Hematopoietic multipotent progenitor cell treated with erythropoietin and hydrocortisone succinate and interleukin-3 and kit ligand, for 4 days (in vitro differentiated cells): Measurements from ENCODE around the gene TOMM40.
"Not testable (repeated sequence)": the region's sequence is repeated elsewhere in the genome, so short reads cannot be mapped to it uniquely, and the experiment has no call there.

Experiments used
- DNase-seq: peaks from one replicate; pipeline ENCODE4 v3.0.0-alpha.2; 2015

Gene TOMM40

GRCh38 chr19:44872661-44873060, 18.4 kb upstream of the TOMM40 start:
- DNase-seq = no peak

GRCh38 chr19:44874317-44874716, 16.7 kb upstream of the TOMM40 start:
- DNase-seq = no peak

- no peak for DNase-seq
Observed at GRCh38 chr19:44875666-44876451, 15.2 kb upstream of the TOMM40 start.

- peak; percentile 40 for DNase-seq
Observed at GRCh38 chr19:44876930-44877535, 14.0 kb upstream of the TOMM40 start.

GRCh38 chr19:44878120-44878865, 12.8 kb upstream of the TOMM40 start:
- DNase-seq = no peak

- DNase-seq = no peak
Observed at GRCh38 chr19:44879309-44880065, 11.6 kb upstream of the TOMM40 start.

GRCh38 chr19:44882063-44882462, 9.0 kb upstream of the TOMM40 start:
- no peak for DNase-seq

- DNase-seq = not testable (repeated sequence)
Observed at GRCh38 chr19:44882619-44883397, 8.2 kb upstream of the TOMM40 start.

GRCh38 chr19:44883922-44884321, 7.1 kb upstream of the TOMM40 start:
- DNase-seq = no peak

GRCh38 chr19:44884566-44884965, 6.5 kb upstream of the TOMM40 start:
- DNase-seq = no peak

DNA sequence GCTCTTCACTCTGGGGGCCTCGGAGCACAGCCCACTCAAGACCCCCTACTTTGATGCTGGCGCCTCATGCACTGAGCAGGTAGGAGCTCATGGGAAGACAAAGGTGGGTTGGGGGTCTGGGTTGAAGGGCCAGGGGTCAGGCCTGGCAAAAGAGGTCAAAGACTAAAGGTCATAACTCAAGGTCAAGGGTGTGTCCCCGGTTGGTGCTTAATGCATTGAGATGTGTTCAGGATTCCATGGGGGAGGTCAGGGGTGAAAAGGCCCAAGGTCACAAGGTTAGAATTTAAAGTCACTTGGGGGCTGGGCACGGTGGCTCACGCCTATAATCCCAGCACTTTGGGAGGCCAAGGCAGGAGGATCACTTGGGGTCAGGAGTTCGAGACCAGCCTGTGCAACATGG, 4.9 kb upstream of the TOMM40 start:
- DNase-seq = no peak

DNA sequence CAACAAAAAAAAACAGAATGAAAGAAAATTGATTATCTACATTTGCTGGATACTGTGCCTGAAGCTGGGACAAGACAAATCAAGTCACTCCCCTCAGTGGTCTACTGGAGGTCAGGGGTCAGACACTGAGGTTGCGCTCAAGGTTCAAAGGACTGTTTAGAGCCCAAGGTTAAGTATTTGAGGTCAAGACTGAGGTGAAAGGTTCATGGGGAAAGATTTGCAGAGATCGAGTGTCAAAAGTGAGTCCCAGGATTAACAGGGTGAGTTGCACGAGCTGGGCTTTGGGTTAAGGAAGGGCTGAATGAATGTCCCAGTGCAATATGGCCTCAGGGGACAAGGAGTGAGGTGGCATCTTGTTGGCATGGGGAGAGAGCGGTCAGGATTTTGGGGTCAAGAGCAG, 3.4 kb upstream of the TOMM40 start:
- DNase-seq = no peak

GRCh38 chr19:44888335-44888734, 2.7 kb upstream of the TOMM40 start:
- not testable (repeated sequence) for DNase-seq

DNA sequence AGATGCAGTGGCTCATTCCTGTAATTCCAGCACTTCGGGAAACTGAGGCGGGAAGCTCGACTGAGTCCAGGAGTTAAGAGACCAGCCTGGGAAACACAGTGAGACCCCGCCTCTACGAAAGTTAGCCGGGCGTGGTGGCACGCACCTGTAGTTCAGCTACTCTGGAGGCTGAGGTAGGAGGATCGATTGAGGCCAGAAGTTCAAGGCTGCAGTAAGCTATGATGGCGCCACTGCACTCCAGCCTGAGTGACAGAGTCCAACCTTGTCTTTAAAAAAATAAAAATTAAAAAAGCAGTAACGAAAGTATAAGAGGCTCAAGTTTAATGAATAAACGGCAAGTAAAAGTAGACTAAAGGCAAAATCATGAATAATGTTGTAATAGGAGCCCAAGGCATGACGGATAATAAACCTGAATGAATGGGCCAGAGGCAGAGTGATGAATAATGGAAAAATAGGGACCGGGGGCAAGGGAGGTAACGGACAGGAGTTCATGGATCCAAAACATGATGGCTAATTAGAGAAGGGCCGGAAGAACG, 1.2 kb upstream of the TOMM40 start:
- DNase-seq = no peak

- peak; percentile 100 for DNase-seq
Observed at GRCh38 chr19:44890366-44891015, 563 bp upstream of the TOMM40 start.

GRCh38 chr19:44892932-44893331, 1.9 kb downstream of the TOMM40 start:
- no peak for DNase-seq

- DNase-seq = no peak
Observed at GRCh38 chr19:44893332-44894051, 2.4 kb downstream of the TOMM40 start.

DNA sequence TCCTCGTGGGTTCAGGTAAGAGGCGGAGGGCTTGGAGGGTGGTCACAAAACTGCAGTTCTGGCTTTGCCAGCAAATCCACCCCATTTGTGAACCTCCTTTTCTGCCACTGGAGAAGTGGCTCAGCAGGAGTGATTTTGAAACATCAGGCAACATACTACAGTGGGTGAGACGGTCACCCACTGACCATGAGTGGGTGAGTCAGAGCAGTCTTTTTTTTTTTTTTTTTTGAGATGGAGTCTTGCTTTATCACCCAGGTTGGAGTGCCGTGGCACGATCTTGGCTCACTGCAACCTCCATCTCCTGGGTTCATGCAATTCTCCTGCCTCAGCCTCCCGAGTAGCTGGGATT, 3.0 kb downstream of the TOMM40 start:
- DNase-seq = no peak

DNA sequence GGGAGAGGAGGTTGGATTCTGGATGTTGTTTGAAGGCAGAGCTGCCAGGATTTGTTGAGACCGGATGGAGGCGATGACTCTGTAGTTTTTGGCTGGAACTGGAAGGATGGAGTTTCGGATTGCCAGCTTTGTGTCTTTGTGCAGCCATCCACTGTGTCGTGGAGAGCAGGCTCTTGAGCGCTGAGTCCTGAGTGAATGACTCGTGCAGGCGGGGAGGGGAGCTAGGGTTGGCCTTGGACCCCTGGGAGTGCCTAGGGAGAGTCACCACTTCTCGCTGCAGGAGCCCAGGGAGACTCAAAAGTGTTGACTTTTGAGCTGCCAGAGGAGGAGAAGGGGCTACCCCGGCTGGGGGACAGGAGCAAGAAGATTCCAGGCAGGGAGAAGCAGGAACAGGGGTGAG, 3.9 kb downstream of the TOMM40 start:
- no peak for DNase-seq

DNA sequence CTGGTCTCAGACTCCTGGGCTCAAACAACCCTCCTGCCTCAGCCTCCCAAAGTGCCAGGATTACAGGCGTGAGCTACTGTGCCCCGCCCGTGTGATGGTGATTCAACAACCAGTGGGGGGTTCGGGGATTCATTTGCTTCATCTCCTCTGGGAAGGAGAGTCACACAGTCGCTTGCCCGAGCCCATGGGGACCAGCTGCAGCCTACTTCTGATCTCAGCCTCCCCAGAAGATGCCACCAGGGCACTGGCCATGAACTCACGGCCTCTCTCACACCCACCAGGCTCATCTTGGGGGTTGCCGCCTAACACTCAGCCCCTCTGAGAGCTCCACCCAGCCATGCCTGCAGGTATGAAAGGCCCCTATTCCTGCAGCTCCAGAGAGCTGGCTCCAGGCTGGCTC, 6.8 kb downstream of the TOMM40 start:
- DNase-seq = no peak
